Sciatic nerve (tissue), 2 donors: ENCODE measurements around the gene FTH1. TPM values are rescaled to one million over a fixed set of nuclear protein-coding genes. Genes with fewer than 3 reads are reported as not detected.
"Not testable (repeated sequence)": the region's sequence is repeated elsewhere in the genome, so short reads cannot be mapped to it uniquely, and the experiment has no call there.

Source experiments
- ATAC-seq: fragments of 200-7000 bp; cut with Tn5 transposase; one replicate; pipeline ENCODE4 v1.9.1; 2020; ENCODE audit warnings: mild to moderate bottlenecking, moderate library complexity
- DNase-seq: peaks from one replicate; pipeline ENCODE4 v3.0.0-alpha.2; 2020; ENCODE audit warnings: low spot score
- intact Hi-C: fragments of 100-400 bp; cut with DNase I; formaldehyde crosslinking; loops from one replicate; pipeline ENCODE4 v1.14.2; 2022
- total RNA-seq: library from RNA; stranded (reverse); fragmentation: NEBNext Ultra II Directional; extraction: Animal tissue kit (Norgen Biotek cat#: 25700); gene quantifications from one replicate; pipeline ENCODE4 v1.2.1, GENCODE V29; 2021
- donor health status: DM: no; HTN: no; CAD: no.
- donor health status: DM: no; HTN: no; CAD: no.

The FTH1 gene
- total RNA-seq, 1 donor from 2014 or later = 4,297 TPM

DNA sequence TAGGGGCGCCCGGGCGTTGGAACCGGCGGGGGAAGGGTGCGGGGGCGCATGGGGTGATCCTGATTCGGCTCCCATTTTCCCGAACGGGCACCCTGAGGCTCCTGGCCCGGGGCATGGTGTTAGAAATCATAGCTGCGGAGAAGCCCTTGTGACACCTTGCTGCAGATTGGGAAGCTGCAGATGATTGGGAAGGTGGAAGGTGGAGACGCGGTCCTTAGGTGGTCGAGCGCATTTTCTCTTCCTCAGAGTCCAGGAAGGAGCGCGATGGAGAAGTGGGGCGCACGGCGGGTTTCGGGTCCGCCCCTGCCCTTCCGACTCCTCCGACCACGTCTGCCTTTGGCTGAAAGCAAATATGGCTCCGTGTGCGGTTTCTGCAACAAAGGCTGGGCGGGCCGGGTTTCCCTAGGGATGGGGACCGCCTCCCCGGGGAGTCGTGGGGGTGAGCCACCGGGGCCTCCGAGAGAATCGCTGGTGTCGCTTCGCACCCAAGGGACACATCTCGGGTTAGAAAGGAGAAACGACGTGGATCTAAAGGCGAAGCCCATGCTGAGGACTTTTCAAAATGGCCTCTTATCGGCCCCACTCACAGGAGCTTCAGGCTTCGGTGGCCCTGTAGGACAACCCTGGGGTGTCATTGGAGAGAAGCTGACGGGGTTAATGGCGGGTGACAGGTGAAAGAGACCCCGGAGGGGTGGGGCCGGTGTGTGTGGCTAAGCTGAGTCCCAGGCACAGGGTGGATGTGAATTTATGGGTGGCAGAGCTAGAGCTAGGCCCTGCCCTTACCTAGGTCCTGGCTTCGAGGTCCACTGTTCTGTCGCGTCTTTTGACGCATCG, 707 bp upstream of the FTH1 start:
- ATAC-seq (no peak), DNase-seq (peak; percentile 80)
- intact Hi-C loops = no loop called here

GRCh38 chr11:61966734-61967115, 709 bp downstream of the FTH1 start:
- DNase-seq = peak; percentile 64
- intact Hi-C loops = no loop called here
- no peak for ATAC-seq

DNA sequence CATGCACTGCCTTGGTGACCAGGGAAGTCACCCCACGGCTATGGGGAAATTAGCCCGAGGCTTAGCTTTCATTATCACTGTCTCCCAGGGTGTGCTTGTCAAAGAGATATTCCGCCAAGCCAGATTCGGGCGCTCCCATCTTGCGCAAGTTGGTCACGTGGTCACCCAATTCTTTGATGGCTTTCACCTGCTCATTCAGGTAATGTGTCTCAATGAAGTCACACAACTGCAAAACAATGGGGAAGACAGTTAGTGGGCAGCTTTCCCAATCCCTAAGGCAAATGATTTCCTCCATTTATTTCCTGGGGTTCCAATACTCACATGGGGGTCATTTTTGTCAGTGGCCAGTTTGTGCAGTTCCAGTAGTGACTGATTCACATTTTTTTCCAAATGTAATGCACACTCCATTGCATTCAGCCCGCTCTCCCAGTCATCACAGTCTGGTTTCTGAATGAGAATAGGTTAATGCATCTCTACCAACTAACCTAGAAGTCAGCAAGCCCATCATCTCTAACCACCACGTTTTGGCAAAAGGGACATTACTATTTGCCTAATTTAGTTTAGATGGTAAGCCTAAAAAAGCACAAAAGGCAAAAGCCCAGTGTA, 2.7 kb downstream of the FTH1 start:
- intact Hi-C loops, ATAC-seq: not testable (repeated sequence)
- DNase-seq = peak; percentile 62

DNA sequence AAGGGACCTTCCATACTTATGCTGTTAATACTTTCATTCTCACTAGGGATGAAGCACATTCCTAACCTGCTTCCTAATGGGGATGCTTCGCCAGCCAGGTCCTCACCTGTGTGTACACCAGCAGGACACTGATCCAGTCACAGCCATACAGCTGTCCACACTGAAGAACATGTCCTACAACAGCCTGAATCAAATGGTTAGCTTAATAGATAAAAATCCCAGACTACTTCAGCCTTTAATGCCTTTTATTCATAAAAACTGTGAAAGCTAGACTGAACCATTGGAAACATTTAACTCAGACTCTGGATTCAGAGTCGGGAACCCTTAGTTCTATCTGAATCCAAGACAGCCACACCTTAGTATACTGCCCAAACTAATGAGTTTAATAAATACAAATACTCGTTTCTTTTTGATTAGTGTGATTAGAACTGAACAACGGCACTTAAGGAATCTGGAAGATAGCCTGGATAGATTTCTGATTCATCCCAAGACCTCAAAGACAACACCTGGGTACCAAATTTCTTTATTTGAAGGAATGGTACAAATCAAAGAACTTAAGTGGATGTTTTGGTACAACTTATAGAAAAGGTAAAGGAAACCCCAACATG, 3.3 kb downstream of the FTH1 start:
- intact Hi-C loops = no loop called here
- ATAC-seq = no peak
- peak; percentile 59 for DNase-seq

- ATAC-seq (peak; percentile 11), DNase-seq (peak; percentile 59)
- intact Hi-C loops = no loop called here
Measured at GRCh38 chr11:61963282-61964057, 4.0 kb downstream of the FTH1 start.

DNA sequence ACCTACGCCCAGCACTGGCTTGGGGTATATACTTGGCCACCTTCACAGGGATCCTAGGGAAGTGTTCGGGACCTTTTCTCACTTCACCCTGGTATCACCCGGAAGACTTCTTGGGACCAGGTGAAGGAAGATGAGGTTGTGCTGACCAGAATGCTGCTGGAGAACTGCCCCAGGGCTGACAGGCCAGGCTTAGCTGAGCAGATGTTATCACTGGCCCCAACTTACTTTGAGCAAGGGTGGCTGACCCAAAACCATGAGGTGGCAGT, 4.5 kb downstream of the FTH1 start:
- no peak for DNase-seq
- no peak for ATAC-seq
- intact Hi-C loops = no loop called here

DNA sequence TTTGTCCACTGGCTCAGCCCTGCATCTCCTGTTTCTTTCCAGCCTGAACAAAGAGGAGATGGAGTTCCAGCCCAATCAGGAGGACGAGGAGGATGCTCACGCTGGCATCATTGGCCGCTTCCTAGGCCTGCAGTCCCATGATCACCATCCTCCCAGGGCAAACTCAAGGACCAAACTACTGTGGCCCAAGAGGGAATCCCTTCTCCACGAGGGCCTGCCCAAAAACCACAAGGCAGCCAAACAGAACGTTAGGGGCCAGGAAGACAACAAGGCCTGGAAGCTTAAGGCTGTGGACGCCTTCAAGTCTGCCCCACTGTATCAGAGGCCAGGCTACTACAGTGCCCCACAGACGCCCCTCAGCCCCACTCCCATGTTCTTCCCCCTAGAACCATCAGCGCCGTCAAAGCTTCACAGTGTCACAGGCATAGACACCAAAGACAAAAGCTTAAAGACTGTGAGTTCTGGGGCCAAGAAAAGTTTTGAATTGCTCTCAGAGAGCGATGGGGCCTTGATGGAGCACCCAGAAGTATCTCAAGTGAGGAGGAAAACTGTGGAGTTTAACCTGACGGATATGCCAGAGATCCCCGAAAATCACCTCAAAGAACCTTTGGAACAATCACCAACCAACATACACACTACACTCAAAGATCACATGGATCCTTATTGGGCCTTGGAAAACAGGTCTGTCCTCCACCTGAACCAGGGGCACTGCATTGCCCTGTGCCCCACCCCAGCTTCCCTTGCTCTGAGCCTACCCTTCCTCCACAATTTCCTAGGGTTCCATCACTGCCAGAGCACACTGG, 5.0 kb downstream of the FTH1 start:
- no peak for ATAC-seq
- peak; percentile 53 for DNase-seq
- intact Hi-C loops = no loop called here

DNA sequence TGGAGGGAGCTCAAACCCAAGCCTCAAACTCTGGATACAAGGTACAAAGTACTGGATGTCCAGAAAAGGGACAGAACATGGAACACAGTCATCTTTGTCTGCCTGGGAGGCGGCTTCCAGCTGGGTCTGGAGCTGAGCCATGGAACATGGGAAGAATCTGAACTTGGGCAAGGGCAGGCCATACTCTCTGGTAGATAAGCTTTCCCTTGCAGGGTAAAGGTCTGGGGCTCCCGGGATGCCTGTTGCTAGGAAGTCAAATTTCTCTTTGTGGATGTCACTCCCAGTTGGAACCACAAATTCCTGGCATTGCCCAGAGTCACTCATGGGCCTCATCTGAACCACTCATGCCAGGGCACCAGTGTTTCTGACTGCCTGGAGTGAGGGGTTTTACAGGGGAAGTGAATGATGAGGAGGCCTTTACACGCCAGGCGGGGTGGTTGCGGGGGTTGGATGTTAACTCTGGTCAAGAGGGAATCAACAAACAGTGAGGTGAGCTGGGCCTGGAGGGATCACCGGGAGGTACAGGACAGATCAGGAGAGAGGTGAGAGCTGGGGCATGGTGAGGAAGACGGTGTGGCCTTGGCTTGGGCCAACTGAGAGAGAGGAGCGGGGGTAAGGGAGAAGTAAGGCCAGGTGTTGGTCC, 5.7 kb downstream of the FTH1 start:
- intact Hi-C loops = no loop called here
- ATAC-seq (peak; percentile 58), DNase-seq (peak; percentile 71)

DNA sequence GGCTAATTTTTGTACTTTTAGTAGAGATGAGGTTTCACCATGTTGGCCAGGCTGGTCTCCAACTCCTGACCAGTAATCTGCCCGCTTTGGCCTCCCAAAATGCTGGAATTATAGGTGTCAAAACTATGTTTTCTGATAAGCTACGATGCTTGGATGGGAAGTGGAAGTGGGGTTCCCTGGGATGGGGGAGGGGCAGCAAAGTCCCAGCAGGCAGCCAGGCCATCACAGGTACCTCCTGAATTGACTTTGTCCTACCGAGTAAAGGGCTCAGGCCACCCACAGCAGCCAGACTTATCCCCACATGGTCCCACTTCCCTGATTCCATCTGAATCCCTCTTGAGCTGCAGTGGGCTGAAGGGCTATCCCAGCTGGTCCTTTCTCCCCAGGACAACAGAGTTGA, 6.9 kb downstream of the FTH1 start:
- ATAC-seq = no peak
- intact Hi-C loops = no loop called here
- DNase-seq = peak; percentile 50

GRCh38 chr11:61959678-61960077, 7.8 kb downstream of the FTH1 start:
- intact Hi-C loops = loop anchor here (10.0 kb wide), 1 partner anchor 105 kb away; no protein-coding TSS in a partner anchor
- no peak for ATAC-seq
- peak; percentile 57 for DNase-seq

- DNase-seq (peak; percentile 49), ATAC-seq (no peak)
- intact Hi-C loops = loop anchor here (10.0 kb wide), 1 partner anchor 106 kb away; no protein-coding TSS in a partner anchor
Measured at GRCh38 chr11:61959114-61959513, 8.3 kb downstream of the FTH1 start.

- ATAC-seq (no peak), DNase-seq (peak; percentile 34)
- intact Hi-C loops = loop anchor here (10.0 kb wide), 1 partner anchor 106 kb away; no protein-coding TSS in a partner anchor
Measured at GRCh38 chr11:61958590-61958989, 8.8 kb downstream of the FTH1 start.

DNA sequence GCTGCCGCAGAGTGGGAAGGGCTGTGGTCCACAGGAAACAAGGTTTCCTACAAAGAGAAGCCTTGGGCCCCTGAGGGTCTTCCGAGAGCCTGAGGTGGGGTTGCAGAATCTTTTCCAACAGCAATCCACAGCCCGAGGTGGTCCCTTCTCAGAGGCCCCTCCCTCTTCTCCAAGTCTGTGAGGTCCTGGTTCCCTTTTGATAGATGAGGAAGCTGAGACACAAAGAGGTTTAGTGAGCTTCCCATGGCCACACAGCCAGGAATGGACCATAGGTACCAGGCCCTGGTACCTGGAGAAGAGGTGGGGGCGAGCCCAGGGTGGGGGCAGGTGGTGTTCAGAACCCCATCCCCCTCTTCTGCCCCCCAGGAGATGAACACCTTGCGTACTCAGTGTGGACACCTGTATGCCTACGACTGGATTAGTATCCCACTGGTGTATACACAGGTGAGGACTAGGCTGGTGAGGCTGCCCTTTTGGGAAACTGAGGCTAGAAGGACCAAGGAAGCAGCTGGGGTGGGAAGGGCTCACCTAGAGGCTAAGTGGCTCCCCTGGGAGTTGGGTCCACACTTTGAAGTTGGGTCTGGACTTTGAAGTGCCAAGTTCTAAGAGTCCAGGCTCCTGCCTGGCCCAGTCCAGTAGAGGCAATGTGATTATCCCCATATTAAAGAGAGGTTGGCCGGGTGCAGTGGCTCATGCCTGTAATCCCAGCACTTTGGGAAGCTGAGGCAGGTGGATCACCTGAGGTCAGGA, 10.2 kb downstream of the FTH1 start:
- intact Hi-C loops = loop anchor here (10.0 kb wide), 1 partner anchor 108 kb away; no protein-coding TSS in a partner anchor
- DNase-seq = peak; percentile 59
- ATAC-seq = no peak

- DNase-seq = no peak
- intact Hi-C loops = loop anchor here (10.0 kb wide), 1 partner anchor 108 kb away; no protein-coding TSS in a partner anchor
- no peak for ATAC-seq
Measured at GRCh38 chr11:61956191-61957020, 11.0 kb downstream of the FTH1 start.

- peak; percentile 62 for ATAC-seq
- intact Hi-C loops = loop anchor here (10.0 kb wide), 1 partner anchor 109 kb away; no protein-coding TSS in a partner anchor
- DNase-seq = no peak
Measured at GRCh38 chr11:61955422-61956135, 11.9 kb downstream of the FTH1 start.
